ENCODE results near the gene COL5A1. TPM values are rescaled to one million over a fixed set of nuclear protein-coding genes. Genes with fewer than 3 reads are reported as not detected.

The COL5A1 gene
- total RNA-seq, 4 donors from 2014 or later: 51.9 to 78.3 (median 62.4) TPM

- H3K4me1 ChIP-seq: no peaks in the 10 kb centered on the region
- H3K9me3 ChIP-seq: no peaks in the 10 kb centered on the region
- H3K4me3 ChIP-seq: no peak overlapping the region
- DNase-seq (ENCODE audit: low spot score in 2 of 2): no peak
- no peak for TF ChIP-seq POLR2A (IDR thresholded peaks at IDR 0.05)
- TF ChIP-seq CTCF (IDR thresholded peaks at IDR 0.05): no peak
- no peak for TF ChIP-seq EP300 (IDR thresholded peaks at IDR 0.05)
- peaks cover 0 to 16% of the 10 kb centered on the region in 2 donors for H3K27me3 ChIP-seq
- no peaks in the 10 kb centered on the region for H3K36me3 ChIP-seq
- 69 to 71% methylated on average over 24 to 30 of the region's 30 CpGs for WGBS, 2 donors
- no peak overlapping the region for H3K27ac ChIP-seq
Observed at GRCh38 chr9:134870746-134871662, 229.4 kb downstream of the COL5A1 start.

- Histone ChIP-seq H3K27ac (no peak overlapping the region), H3K4me3 (no peak overlapping the region), H3K9me3 (no peaks in the 10 kb centered on the region), H3K27me3 (peaks cover 0 to 16% of the 10 kb centered on the region in 2 donors), H3K4me1 (no peaks in the 10 kb centered on the region), H3K36me3 (no peaks in the 10 kb centered on the region)
- no peak for TF ChIP-seq EP300 (IDR thresholded peaks at IDR 0.05)
- no peak for TF ChIP-seq POLR2A (IDR thresholded peaks at IDR 0.05)
- TF ChIP-seq CTCF (IDR thresholded peaks at IDR 0.05): no peak
- 55 to 57% methylated on average over 16 of the region's 16 CpGs for WGBS, 2 donors
- no peak for DNase-seq (ENCODE audit: low spot score in 2 of 2)
Observed at GRCh38 chr9:134871697-134872340, 230.2 kb downstream of the COL5A1 start.

- no peak overlapping the region for H3K27ac ChIP-seq
- no peak for DNase-seq (ENCODE audit: low spot score in 2 of 2)
- no peak overlapping the region for H3K4me3 ChIP-seq
- no peaks in the 10 kb centered on the region for H3K9me3 ChIP-seq
- no peaks in the 10 kb centered on the region for H3K4me1 ChIP-seq
- 85 to 86% methylated on average over 24 of the region's 24 CpGs for WGBS, 2 donors
- no peaks in the 10 kb centered on the region for H3K36me3 ChIP-seq
- TF ChIP-seq POLR2A (IDR thresholded peaks at IDR 0.05): no peak
- TF ChIP-seq CTCF (IDR thresholded peaks at IDR 0.05): no peak
- TF ChIP-seq EP300 (IDR thresholded peaks at IDR 0.05): no peak
- peaks cover 0 to 16% of the 10 kb centered on the region in 2 donors for H3K27me3 ChIP-seq
Observed at GRCh38 chr9:134872482-134873231, 231.1 kb downstream of the COL5A1 start.

- no peak for DNase-seq (ENCODE audit: low spot score in 2 of 2)
- 62 to 68% methylated on average over 1 of the region's 1 CpG for WGBS, 2 donors
- no peak overlapping the region for H3K27ac ChIP-seq
Observed at GRCh38 chr9:134875371-134875770, 233.8 kb downstream of the COL5A1 start.

More at GRCh38 chr9:134875371-134875770, 233.8 kb downstream of the COL5A1 start:
- Histone ChIP-seq H3K4me1 (no peaks in the 10 kb centered on the region), H3K4me3 (no peak overlapping the region), H3K36me3 (no peaks in the 10 kb centered on the region), H3K27me3 (peaks cover 0 to 8% of the 10 kb centered on the region in 2 donors), H3K9me3 (no peaks in the 10 kb centered on the region)
- TF ChIP-seq EP300 (IDR thresholded peaks at IDR 0.05): no peak
- TF ChIP-seq CTCF (IDR thresholded peaks at IDR 0.05): no peak
- no peak for TF ChIP-seq POLR2A (IDR thresholded peaks at IDR 0.05)

All from tibial nerve (tissue), 4 donors.